BLaER1 treated with 17β-estradiol and CSF1 and Interleukin-3, amounts not matched to agents 10 nM and 100 nM (cell line): ENCODE measurements around the gene RER1.

Experiments
- H3K27ac ChIP-seq, 11 experiments: shearing (Covaris generic); formaldehyde crosslinking; 2 replicates each; pipeline ENCODE4 v1.8.1; 2022
- H3K27me3 ChIP-seq, 11 experiments: shearing (Covaris generic); formaldehyde crosslinking; 2 replicates each; pipeline ENCODE4 v1.8.1; 2022
- H3K36me3 ChIP-seq, 11 experiments: shearing (Covaris generic); formaldehyde crosslinking; 2 replicates each; pipeline ENCODE4 v1.8.1; 2022
- H3K4me1 ChIP-seq, 10 experiments: shearing (Covaris generic); formaldehyde crosslinking; 2 replicates each; pipeline ENCODE4 v1.8.1; 2022
- H3K4me2 ChIP-seq, 11 experiments: shearing (Covaris generic); formaldehyde crosslinking; 2 replicates each; pipeline ENCODE4 v1.8.1; 2022
- H3K4me3 ChIP-seq, 10 experiments: shearing (Covaris generic); formaldehyde crosslinking; 2 replicates each; pipeline ENCODE4 v1.8.1; 2022
- H3K9ac ChIP-seq, 11 experiments: shearing (Covaris generic); formaldehyde crosslinking; 2 replicates each; pipeline ENCODE4 v1.8.1; 2022
- H3K9me3 ChIP-seq, 11 experiments: shearing (Covaris generic); formaldehyde crosslinking; replicated peaks in 1 of 11; 2 replicates each; pipeline ENCODE4 v1.8.1; 2022
- H4K20me1 ChIP-seq, 11 experiments: shearing (Covaris generic); formaldehyde crosslinking; 2 replicates each; pipeline ENCODE4 v1.8.1; 2022
- Cebpa-rat ChIP-seq, 11 experiments: shearing (Covaris generic); IDR thresholded peaks; 2 replicates each; pipeline ENCODE4 v1.8.1; 2022

Gene RER1

GRCh38 chr1:2356911-2357845 lies 34.5 kb upstream of the RER1 start:
- Histone ChIP-seq H3K4me3 (no peak overlapping the region), H3K9ac (no peak overlapping the region), H3K27ac (no peak overlapping the region), H3K9me3 (peaks cover under 1 to 13% (median 7%) of the 10 kb centered on the region in 11 experiments; a peak in 20 of 22 replicates), H3K36me3 (no peaks in the 10 kb centered on the region), H3K4me1 (peaks cover 25 to 44% (median 37%) of the 10 kb centered on the region in 10 experiments), H4K20me1 (peaks cover 0 to 40% (median 0%) of the 10 kb centered on the region in 11 experiments; a peak in 4 of 22 replicates), H3K27me3 (no peaks in the 10 kb centered on the region; a peak in 1 of 22 replicates), H3K4me2 (no peak overlapping the region)
- no peak for TF ChIP-seq Cebpa-rat (IDR thresholded peaks at IDR 0.05)

- peaks cover 0 to 31% (median 0%) of the 10 kb centered on the region in 11 experiments; a peak in 3 of 22 replicates for H4K20me1 ChIP-seq
- no peak overlapping the region for H3K4me3 ChIP-seq
- no peaks in the 10 kb centered on the region for H3K36me3 ChIP-seq
- peaks cover 10 to 22% (median 16%) of the 10 kb centered on the region in 11 experiments for H3K9me3 ChIP-seq
- no peak overlapping the region for H3K9ac ChIP-seq
- H3K27ac ChIP-seq, result no peak overlapping the region
- no peak for TF ChIP-seq Cebpa-rat (IDR thresholded peaks at IDR 0.05)
- no peak overlapping the region for H3K4me2 ChIP-seq
- H3K27me3 ChIP-seq, result no peaks in the 10 kb centered on the region; a peak in 1 of 22 replicates
- H3K4me1 ChIP-seq, result peaks cover 17 to 35% (median 28%) of the 10 kb centered on the region in 10 experiments
These were observed 33.6 kb upstream of the RER1 start for GRCh38 chr1:2358072-2358471.

DNA sequence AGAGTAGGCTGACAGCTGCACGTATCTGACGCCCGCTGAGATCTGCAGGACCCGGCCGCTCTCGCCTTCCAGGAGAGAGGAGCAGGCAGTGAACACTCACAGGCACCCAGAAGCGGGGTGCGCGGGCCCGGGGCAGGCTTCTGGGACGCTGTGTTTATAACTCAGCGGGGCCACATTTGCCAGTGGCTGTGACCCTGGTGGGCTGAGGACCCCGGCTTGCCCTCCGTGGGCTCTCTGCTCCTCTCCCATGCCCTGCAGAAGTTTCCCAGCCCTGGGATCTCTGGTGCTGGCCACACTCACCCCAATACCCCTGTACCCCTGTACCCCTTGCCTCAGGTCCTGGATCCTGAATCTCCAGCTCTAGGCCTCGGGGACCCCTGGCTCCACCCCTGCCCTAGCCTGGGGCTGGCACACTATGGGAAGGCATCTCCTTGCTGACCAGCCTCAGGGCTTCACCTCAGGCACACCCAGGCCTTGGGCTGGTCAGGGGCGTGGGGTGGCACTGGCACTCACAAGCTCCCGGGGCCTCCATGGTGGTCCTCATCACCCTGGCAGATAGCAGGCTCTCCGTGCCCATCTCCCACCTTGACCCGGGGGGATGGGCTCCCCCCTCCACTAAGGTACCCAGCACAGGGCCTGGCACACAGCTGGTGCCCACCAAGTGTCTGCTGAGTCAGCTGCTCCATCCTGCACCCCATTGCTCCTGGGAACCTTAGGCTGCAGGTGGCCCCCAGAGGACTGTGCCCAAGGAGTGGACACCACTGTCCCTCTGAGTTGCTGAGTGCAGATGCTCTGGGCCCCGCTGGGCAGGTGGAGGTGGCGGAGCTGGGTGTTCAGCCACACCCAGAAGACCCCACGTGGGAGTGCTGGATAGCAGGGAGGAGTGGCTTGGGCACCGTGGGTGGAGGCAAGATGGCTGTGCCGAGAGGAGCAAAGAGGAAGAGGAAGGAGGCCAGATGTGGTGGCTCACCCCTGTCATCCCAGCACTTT lies 32.7 kb upstream of the RER1 start:
- no peaks in the 10 kb centered on the region for H3K36me3 ChIP-seq
- no peak overlapping the region for H3K9ac ChIP-seq
- TF ChIP-seq Cebpa-rat (IDR thresholded peaks at IDR 0.05), result no peak
- H3K27ac ChIP-seq, result no peak overlapping the region
- peaks cover 18 to 31% (median 25%) of the 10 kb centered on the region in 11 experiments for H3K9me3 ChIP-seq
- H3K4me1 ChIP-seq, result peaks cover 8 to 26% (median 19%) of the 10 kb centered on the region in 10 experiments; a peak in 19 of 20 replicates
- no peak overlapping the region for H3K4me3 ChIP-seq
- H3K27me3 ChIP-seq, result no peaks in the 10 kb centered on the region; a peak in 1 of 22 replicates
- H4K20me1 ChIP-seq, result peaks cover 0 to 23% (median 0%) of the 10 kb centered on the region in 11 experiments; a peak in 2 of 22 replicates
- H3K4me2 ChIP-seq, result peak overlapping the region in 3 of 11 experiments; percentile 21 to 53 (median 46); a peak in 1 of 22 replicates

GRCh38 chr1:2360588-2361364 lies 30.9 kb upstream of the RER1 start:
- Histone ChIP-seq H3K4me3 (no peak overlapping the region), H3K27ac (no peak overlapping the region), H3K9me3 (peaks cover 21 to 35% (median 28%) of the 10 kb centered on the region in 11 experiments), H3K9ac (no peak overlapping the region), H3K4me2 (peak overlapping the region in 9 of 11 experiments; percentile 21 to 80 (median 60); a peak in 15 of 22 replicates), H4K20me1 (peaks cover 0 to 10% (median 0%) of the 10 kb centered on the region in 11 experiments; a peak in 1 of 22 replicates), H3K36me3 (no peaks in the 10 kb centered on the region), H3K27me3 (no peaks in the 10 kb centered on the region), H3K4me1 (peaks cover 7 to 15% (median 12%) of the 10 kb centered on the region in 10 experiments; a peak in 17 of 20 replicates)
- TF ChIP-seq Cebpa-rat (IDR thresholded peaks at IDR 0.05), result no peak

DNA sequence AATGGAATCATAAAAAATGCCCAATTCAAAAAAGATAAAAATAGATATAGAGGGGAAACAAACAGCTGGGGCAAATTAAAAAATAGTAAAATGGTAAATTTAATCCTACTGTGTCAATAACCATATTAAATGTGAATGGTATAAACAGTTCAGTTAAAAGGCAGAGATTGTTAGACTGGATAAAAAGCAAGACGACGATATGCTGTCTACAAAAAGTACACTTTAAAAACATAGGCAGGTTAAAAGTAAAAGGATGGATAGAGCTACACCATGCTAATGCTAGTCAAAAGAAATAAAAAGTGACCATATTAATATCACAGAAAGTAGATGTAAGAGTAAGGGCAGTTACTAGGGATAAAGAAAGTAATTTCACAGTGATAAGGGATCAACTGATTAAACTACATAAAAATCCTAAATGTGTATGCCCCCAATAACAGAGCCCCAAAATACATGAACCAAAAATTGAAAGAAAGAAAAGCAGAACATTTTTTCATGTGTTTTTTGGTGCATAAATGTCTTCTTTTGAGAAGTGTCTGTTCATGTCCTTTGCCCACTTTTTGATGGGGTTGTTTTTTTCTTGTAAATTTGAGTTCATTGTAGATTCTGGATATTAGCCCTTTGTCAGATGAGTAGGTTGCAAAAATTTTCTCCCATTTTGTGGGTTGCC lies 27.7 kb upstream of the RER1 start:
- Histone ChIP-seq H3K4me2 (no peak overlapping the region), H3K4me1 (peaks cover 7 to 15% (median 12%) of the 10 kb centered on the region in 10 experiments; a peak in 17 of 20 replicates), H4K20me1 (no peaks in the 10 kb centered on the region), H3K27me3 (peaks cover 0 to 11% (median 0%) of the 10 kb centered on the region in 11 experiments; a peak in 5 of 22 replicates), H3K9ac (no peak overlapping the region), H3K9me3 (peaks cover 21 to 35% (median 28%) of the 10 kb centered on the region in 11 experiments), H3K36me3 (no peaks in the 10 kb centered on the region), H3K4me3 (no peak overlapping the region), H3K27ac (no peak overlapping the region)
- TF ChIP-seq Cebpa-rat (IDR thresholded peaks at IDR 0.05), result no peak

DNA sequence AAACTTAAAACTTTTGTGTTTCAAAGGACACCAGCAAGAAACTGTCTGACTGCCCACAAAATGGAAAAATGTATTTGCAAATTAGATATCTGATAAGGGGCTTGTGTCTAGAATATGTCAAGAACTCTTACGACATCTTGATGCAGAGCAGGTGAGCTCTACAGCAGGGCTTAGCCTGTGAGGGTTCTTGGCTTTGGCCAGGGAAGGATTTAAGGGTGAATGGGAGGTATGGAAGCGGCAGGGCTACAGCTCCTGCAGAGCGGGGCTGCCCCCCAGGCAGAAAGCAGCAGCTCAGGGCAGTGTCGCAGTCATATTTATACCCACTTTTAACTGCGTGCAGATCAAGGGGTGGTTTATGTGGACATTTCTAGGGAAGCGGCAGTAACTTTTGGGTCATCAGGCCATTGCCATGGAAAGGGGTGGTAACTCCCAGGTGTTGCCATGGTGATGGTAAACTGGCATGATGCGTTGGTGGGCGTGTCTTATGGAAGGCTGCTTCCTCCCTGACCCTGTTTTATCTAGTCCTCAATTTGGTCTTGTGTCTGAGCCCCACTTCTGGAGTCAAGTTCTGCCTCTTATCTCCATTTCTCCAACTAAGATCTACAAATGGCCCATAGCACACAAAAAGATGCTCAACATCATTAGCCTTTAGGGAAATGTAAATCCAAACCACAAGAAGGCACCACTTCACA lies 23.4 kb upstream of the RER1 start:
- TF ChIP-seq Cebpa-rat (IDR thresholded peaks at IDR 0.05), result no peak
- H3K36me3 ChIP-seq, result 0 out of 22 replicates have a peak, but pooled peaks cover 0 to 4% (median 0%) of the 10 kb centered on the region in 11 experiments
- H3K9me3 ChIP-seq, result peaks cover 10 to 11% (median 10%) of the 10 kb centered on the region in 11 experiments
- H3K9ac ChIP-seq, result no peak overlapping the region
- H4K20me1 ChIP-seq, result peaks cover 0 to 14% (median 2%) of the 10 kb centered on the region in 11 experiments; a peak in 10 of 22 replicates
- H3K4me3 ChIP-seq, result no peak overlapping the region
- H3K27ac ChIP-seq, result no peak overlapping the region
- H3K4me2 ChIP-seq, result no peak overlapping the region
- peaks cover 1 to 50% (median 33%) of the 10 kb centered on the region in 11 experiments; a peak in 20 of 22 replicates for H3K27me3 ChIP-seq
- no peaks in the 10 kb centered on the region for H3K4me1 ChIP-seq
